K562 (cell line): ENCODE data around the gene SIRT2. TPM values are rescaled to one million over a fixed set of nuclear protein-coding genes. Genes with fewer than 3 reads are reported as not detected.

Experiments
- ARID1B ChIP-seq: fragments of 450-650 bp; IDR thresholded peaks from 2 replicates; pipeline ENCODE4 v1.6.1; 2016; ENCODE audit warnings: antibody characterized with exemption, mild to moderate bottlenecking, inconsistent platforms
- BCOR ChIP-seq: fragments of 450-650 bp; IDR thresholded peaks from 2 replicates; pipeline ENCODE4 v1.6.1; 2016
- HDAC1 ChIP-seq, 2 experiments: fragments of 450-650 bp; IDR thresholded peaks; 2 replicates each; pipeline ENCODE4 v1.6.1; 2016 to 2017; ENCODE audit warnings: inconsistent platforms in 1 of 2, mild to moderate bottlenecking in 1 of 2, moderate library complexity in 1 of 2
- MED1 ChIP-seq: sonication (generic); formaldehyde crosslinking; IDR thresholded peaks from 2 replicates; pipeline ENCODE4 v1.8.1; 2023; ENCODE audit warnings: missing genetic modification reagents, borderline replicate concordance
- VEZF1 ChIP-seq: fragments of 200-800 bp; sonication (Bioruptor generic); IDR thresholded peaks from 2 replicates; pipeline ENCODE4 v1.6.1; 2017; ENCODE audit warnings: missing genetic modification characterization, missing compliant biosample characterization
- ZNF778 ChIP-seq: fragments of 450-650 bp; formaldehyde crosslinking; IDR thresholded peaks from 2 replicates; pipeline ENCODE4 v1.4.0; 2020; ENCODE audit warnings: mild to moderate bottlenecking, moderate library complexity
- polyA plus RNA-seq, 8 experiments: library from polyadenylated mRNA; depleted of rRNA in 4 of 8; stranded (reverse) in 5 of 8; unstranded in 3 of 8; fragments of >200 nt; fragmentation: Nextera tagmentation in 2 of 8; fragmentation: Illumina TruSeq in 1 of 8; extraction: Ambion mirVana in 2 of 8; extraction: Trizol in 1 of 8; gene quantifications; 2 replicates each; pipeline versions ENCODE4 v1.2.1 to v1.2.3, GENCODE V29; 2011 to 2014; ENCODE audit warnings: inconsistent platforms in 1 of 8, missing spikeins in 1 of 8
- total RNA-seq, 7 experiments: library from RNA; depleted of rRNA in 6 of 7; stranded (reverse); fragments of >200 nt in 6 of 7; fragmentation: Illumina TruSeq in 2 of 7; extraction: Trizol in 2 of 7; gene quantifications; 2 replicates each; pipeline versions ENCODE4 v1.2.1 to v1.2.3, GENCODE V29; 2011 to 2021; ENCODE audit warnings: low replicate concordance in 1 of 7
- TF ChIP-seq, protein P1 (sequence below): fragments of 150-350 bp; IDR thresholded peaks from 2 replicates; pipeline ENCODE4 v1.6.1; 2014; ENCODE audit warnings: low read depth, mild to moderate bottlenecking, low read length, borderline replicate concordance
- TF ChIP-seq, protein P2 (sequence below): fragments of 450-650 bp; IDR thresholded peaks from 2 replicates; pipeline ENCODE4 v1.6.1; 2016; ENCODE audit warnings: missing biosample characterization, missing genetic modification characterization

Gene SIRT2
- total and polyA plus RNA-seq, 9 of the 15 experiments (the other 6 are each of a cell fraction or from before 2014, with no cell fraction given) = 2.3 to 35.2 (median 22.9) TPM

DNA sequence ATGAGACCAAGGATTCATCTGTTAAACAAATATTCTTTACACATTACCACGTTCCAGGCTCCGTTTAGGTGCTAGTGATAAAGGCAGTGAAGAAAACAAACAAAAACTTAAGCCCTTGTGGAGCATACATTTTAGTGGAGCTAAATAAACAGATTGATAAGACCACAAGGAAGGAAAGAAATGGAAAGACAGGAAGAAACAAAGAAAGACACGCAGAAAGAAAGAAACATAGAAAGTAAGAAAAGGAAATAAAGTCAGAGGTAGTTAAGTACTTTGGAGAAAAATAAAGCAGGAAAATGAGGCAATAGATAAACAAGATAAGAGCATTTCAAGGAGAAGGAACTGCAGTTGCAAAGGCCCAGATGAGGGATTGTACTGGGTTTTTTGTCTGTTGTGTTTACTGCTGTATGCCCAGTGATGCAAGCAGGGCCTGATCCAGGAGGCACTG, 1.3 kb upstream of the SIRT2 start (continued):
- TF ChIP-seq, protein P1, sequence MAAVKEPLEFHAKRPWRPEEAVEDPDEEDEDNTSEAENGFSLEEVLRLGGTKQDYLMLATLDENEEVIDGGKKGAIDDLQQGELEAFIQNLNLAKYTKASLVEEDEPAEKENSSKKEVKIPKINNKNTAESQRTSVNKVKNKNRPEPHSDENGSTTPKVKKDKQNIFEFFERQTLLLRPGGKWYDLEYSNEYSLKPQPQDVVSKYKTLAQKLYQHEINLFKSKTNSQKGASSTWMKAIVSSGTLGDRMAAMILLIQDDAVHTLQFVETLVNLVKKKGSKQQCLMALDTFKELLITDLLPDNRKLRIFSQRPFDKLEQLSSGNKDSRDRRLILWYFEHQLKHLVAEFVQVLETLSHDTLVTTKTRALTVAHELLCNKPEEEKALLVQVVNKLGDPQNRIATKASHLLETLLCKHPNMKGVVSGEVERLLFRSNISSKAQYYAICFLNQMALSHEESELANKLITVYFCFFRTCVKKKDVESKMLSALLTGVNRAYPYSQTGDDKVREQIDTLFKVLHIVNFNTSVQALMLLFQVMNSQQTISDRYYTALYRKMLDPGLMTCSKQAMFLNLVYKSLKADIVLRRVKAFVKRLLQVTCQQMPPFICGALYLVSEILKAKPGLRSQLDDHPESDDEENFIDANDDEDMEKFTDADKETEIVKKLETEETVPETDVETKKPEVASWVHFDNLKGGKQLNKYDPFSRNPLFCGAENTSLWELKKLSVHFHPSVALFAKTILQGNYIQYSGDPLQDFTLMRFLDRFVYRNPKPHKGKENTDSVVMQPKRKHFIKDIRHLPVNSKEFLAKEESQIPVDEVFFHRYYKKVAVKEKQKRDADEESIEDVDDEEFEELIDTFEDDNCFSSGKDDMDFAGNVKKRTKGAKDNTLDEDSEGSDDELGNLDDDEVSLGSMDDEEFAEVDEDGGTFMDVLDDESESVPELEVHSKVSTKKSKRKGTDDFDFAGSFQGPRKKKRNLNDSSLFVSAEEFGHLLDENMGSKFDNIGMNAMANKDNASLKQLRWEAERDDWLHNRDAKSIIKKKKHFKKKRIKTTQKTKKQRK = no peak
- TF ChIP-seq HDAC1 (IDR thresholded peaks at IDR 0.05) (0 out of 4 replicates have a peak, but pooled peaks of 1 of the 2 experiments have one; percentile 11), ZNF778 (CRISPR knock-in tag) (no peak), BCOR (no peak), MED1 (CRISPR knock-in tag) (no peak), VEZF1 (CRISPR knock-in tag) (no peak), ARID1B (peak; percentile 61)
- TF ChIP-seq, protein P2, sequence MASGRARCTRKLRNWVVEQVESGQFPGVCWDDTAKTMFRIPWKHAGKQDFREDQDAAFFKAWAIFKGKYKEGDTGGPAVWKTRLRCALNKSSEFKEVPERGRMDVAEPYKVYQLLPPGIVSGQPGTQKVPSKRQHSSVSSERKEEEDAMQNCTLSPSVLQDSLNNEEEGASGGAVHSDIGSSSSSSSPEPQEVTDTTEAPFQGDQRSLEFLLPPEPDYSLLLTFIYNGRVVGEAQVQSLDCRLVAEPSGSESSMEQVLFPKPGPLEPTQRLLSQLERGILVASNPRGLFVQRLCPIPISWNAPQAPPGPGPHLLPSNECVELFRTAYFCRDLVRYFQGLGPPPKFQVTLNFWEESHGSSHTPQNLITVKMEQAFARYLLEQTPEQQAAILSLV (tag) = peak; percentile 20; the same call in 1 of the 2 replicates
